ENCODE data around the gene ETS1. TPM values are rescaled to one million over a fixed set of nuclear protein-coding genes. Genes with fewer than 3 reads are reported as not detected.

ETS1 gene
- total and polyA plus RNA-seq, 2 experiments from 2014 or later: 25.6 to 52.6 TPM

DNA sequence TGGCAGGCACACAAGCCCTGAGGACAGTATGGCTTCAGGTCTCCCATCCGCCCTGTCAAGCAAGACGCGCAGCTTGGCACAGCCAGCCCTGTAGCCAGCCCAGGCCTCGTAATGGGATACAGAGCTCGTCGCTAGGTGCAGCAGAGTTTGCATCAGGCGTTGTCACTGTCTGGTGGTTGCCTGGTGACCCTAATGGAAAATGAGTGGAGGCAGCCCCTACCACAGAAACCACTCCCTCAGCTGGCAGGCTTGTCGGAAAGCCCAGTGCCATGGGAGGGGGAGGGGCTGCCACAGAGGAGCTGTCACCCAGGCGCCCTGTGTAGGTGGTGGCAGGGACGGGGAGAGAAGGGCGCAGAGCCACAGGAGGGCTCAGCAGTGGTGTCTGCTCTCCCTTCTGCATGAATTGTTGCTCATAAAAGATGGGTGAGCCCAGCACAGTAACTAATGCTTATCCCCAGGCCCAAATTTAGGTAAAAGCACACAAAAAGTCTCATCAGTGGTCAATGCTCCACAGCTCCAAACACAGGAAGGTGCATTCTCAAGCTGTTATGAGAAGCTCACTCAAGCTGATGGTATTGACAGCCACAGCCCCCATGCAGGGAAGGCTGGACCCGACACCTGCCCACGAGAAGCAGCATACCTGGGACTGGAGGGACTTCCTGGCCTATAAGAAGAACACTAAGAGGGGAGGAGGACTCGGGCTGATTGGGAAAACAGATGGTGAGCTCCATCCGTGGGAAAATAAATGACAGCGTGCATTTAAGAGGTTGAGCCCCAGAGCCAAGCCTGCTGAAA, 164.6 kb downstream of the ETS1 start:
- H3K27me3 ChIP-seq (ENCODE audit: insufficient read depth): no peaks in the 10 kb centered on the region
- no peaks in the 10 kb centered on the region for H3F3A ChIP-seq (replicated peaks; ENCODE audit: low read depth)
- TF ChIP-seq POLR2AphosphoS5 (IDR thresholded peaks at IDR 0.05; ENCODE audit: low read depth) (no peak), STAT1 (IDR thresholded peaks at IDR 0.05; ENCODE audit: unreplicated experiment) (no peak), ZNF462 (CRISPR knock-in tag; IDR thresholded peaks at IDR 0.05) (no peak), CREB1 (CRISPR knock-in tag; IDR thresholded peaks at IDR 0.05; ENCODE audit: low read depth) (no peak), EZH2phosphoT487 (IDR thresholded peaks at IDR 0.05; ENCODE audit: unreplicated experiment) (no peak), NANOG (IDR thresholded peaks at IDR 0.05; ENCODE audit: borderline replicate concordance) (no peak), ZNF331 (CRISPR knock-in tag; IDR thresholded peaks at IDR 0.05; ENCODE audit: low read depth) (no peak), REST (IDR thresholded peaks at IDR 0.05; ENCODE audit: unreplicated experiment) (no peak), CTCF (conservative IDR thresholded peaks at IDR 0.05; ENCODE audit: low read depth in 2 of 2) (no peak), EZH2 (IDR thresholded peaks at IDR 0.05; ENCODE audit: low read depth, unreplicated experiment) (no peak), JUNB (IDR thresholded peaks at IDR 0.05; ENCODE audit: unreplicated experiment) (no peak), ETS1 (IDR thresholded peaks at IDR 0.05) (no peak)
- H2AFZ ChIP-seq: no peak overlapping the region; the same call in 1 of the 2 replicates
- H3K4me1 ChIP-seq (ENCODE audit: insufficient read depth): 0 out of 2 replicates have a peak, but pooled peaks cover 5% of the 10 kb centered on the region
- DNase-seq (ENCODE audit: low spot score) (no peak), ATAC-seq (peak; percentile 25; the same call in 1 of the 3 replicates)
- no peaks in the 10 kb centered on the region for H3K9me2 ChIP-seq (ENCODE audit: insufficient read depth)
- H4K20me1 ChIP-seq (replicated peaks; ENCODE audit: insufficient read depth): no peaks in the 10 kb centered on the region
- H3K79me2 ChIP-seq (replicated peaks; ENCODE audit: insufficient read depth): no peaks in the 10 kb centered on the region
- H3K36me3 Mint-ChIP-seq (ENCODE audit: low read depth): no peaks in the 10 kb centered on the region
- H3K4me3 Mint-ChIP-seq: no peak overlapping the region
- H3K27me3 Mint-ChIP-seq (ENCODE audit: insufficient read depth, low read depth, poor library complexity): peaks cover 7% of the 10 kb centered on the region
- H3K4me1 Mint-ChIP-seq: peaks cover 10% of the 10 kb centered on the region
- no peaks in the 10 kb centered on the region for H3K9me3 Mint-ChIP-seq
- no peak overlapping the region for H3K27ac Mint-ChIP-seq
- H3K27ac ChIP-seq (ENCODE audit: low read depth): no peak overlapping the region
- no peak overlapping the region for H3K4me3 ChIP-seq
- no peaks in the 10 kb centered on the region for H3K36me3 ChIP-seq (ENCODE audit: insufficient read depth)
- H3K4me2 ChIP-seq: no peak overlapping the region
